ENCODE results near the gene PARL. TPM values are rescaled to one million over a fixed set of nuclear protein-coding genes. Genes with fewer than 3 reads are reported as not detected.

The PARL gene
- total and polyA plus RNA-seq, 2 of the 13 experiments (the other 11 are each of a cell fraction or from before 2014, with no cell fraction given) = 46.3 to 58.6 TPM

GRCh38 chr3:183884427-183885296 lies at the start of gene PARL (continued):
- TF ChIP-seq, protein P1, sequence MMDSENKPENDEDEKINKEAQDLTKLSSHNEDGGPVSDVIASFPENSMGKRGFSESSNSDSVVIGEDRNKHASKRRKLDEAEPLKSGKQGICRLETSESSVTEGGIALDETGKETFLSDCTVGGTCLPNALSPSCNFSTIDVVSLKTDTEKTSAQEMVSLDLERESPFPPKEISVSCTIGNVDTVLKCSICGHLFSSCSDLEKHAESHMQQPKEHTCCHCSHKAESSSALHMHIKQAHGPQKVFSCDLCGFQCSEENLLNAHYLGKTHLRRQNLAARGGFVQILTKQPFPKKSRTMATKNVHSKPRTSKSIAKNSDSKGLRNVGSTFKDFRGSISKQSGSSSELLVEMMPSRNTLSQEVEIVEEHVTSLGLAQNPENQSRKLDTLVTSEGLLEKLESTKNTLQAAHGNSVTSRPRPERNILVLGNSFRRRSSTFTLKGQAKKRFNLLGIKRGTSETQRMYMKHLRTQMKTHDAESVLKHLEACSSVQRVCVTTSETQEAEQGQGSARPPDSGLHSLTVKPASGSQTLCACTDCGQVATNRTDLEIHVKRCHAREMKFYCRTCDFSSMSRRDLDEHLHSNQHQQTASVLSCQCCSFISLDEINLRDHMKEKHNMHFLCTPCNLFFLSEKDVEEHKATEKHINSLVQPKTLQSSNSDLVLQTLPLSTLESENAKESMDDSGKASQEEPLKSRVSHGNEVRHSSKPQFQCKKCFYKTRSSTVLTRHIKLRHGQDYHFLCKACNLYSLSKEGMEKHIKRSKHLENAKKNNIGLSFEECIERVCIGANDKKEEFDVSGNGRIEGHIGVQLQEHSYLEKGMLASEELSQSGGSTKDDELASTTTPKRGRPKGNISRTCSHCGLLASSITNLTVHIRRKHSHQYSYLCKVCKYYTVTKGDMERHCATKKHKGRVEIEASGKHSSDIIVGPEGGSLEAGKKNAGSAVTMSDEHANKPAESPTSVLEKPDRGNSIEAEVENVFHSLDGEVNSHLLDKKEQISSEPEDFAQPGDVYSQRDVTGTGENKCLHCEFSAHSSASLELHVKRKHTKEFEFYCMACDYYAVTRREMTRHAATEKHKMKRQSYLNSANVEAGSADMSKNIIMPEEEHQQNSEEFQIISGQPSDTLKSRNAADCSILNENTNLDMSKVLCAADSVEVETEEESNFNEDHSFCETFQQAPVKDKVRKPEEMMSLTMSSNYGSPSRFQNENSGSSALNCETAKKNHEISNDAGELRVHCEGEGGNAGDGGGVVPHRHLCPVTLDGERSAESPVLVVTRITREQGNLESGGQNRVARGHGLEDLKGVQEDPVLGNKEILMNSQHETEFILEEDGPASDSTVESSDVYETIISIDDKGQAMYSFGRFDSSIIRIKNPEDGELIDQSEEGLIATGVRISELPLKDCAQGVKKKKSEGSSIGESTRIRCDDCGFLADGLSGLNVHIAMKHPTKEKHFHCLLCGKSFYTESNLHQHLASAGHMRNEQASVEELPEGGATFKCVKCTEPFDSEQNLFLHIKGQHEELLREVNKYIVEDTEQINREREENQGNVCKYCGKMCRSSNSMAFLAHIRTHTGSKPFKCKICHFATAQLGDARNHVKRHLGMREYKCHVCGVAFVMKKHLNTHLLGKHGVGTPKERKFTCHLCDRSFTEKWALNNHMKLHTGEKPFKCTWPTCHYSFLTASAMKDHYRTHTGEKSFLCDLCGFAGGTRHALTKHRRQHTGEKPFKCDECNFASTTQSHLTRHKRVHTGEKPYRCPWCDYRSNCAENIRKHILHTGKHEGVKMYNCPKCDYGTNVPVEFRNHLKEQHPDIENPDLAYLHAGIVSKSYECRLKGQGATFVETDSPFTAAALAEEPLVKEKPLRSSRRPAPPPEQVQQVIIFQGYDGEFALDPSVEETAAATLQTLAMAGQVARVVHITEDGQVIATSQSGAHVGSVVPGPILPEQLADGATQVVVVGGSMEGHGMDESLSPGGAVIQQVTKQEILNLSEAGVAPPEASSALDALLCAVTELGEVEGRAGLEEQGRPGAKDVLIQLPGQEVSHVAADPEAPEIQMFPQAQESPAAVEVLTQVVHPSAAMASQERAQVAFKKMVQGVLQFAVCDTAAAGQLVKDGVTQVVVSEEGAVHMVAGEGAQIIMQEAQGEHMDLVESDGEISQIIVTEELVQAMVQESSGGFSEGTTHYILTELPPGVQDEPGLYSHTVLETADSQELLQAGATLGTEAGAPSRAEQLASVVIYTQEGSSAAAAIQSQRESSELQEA (CRISPR knock-in tag; IDR thresholded peaks at IDR 0.05; ENCODE audit: not compliant biosample characterization) = peak; percentile 90
- TF ChIP-seq ZBTB44 (CRISPR knock-in tag; IDR thresholded peaks at IDR 0.05) (peak; percentile 72; the same call in 1 of the 2 replicates), ZNF232 (CRISPR knock-in tag; IDR thresholded peaks at IDR 0.05; ENCODE audit: borderline replicate concordance) (peak; percentile 43; the same call in 1 of the 2 replicates), PAX8 (CRISPR knock-in tag; IDR thresholded peaks at IDR 0.05; ENCODE audit: borderline replicate concordance) (no peak), ZIK1 (CRISPR knock-in tag; IDR thresholded peaks at IDR 0.05; ENCODE audit: borderline replicate concordance, low read depth) (peak; percentile 69; the same call in 1 of the 2 replicates), PHF5A (CRISPR knock-in tag; IDR thresholded peaks at IDR 0.05; ENCODE audit: low read depth, unreplicated experiment) (no peak), CHCHD3 (CRISPR knock-in tag; IDR thresholded peaks at IDR 0.05) (no peak), ZNF224 (CRISPR knock-in tag; IDR thresholded peaks at IDR 0.05) (peak; percentile 63; the same call in 1 of the 2 replicates), ZNF792 (CRISPR knock-in tag; IDR thresholded peaks at IDR 0.05) (peak; percentile 90), NFE2L1 (CRISPR knock-in tag; IDR thresholded peaks at IDR 0.05; ENCODE audit: borderline replicate concordance) (no peak), AFF4 (CRISPR knock-in tag; IDR thresholded peaks at IDR 0.05) (no peak), ZNF841 (CRISPR knock-in tag; IDR thresholded peaks at IDR 0.05; ENCODE audit: borderline replicate concordance) (no peak)
- TF ChIP-seq, protein P2, sequence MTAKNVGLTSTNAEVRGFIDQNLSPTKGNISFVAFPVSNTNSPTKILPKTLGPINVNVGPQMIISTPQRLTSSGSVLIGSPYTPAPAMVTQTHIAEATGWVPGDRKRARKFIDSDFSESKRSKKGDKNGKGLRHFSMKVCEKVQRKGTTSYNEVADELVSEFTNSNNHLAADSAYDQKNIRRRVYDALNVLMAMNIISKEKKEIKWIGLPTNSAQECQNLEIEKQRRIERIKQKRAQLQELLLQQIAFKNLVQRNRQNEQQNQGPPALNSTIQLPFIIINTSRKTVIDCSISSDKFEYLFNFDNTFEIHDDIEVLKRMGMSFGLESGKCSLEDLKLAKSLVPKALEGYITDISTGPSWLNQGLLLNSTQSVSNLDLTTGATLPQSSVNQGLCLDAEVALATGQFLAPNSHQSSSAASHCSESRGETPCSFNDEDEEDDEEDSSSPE (CRISPR knock-in tag; IDR thresholded peaks at IDR 0.05) = peak; percentile 63; the same call in 1 of the 2 replicates

All from HepG2 (cell line).